Measurements from ENCODE around the gene CDSN.
"Not testable (repeated sequence)": the region's sequence is repeated elsewhere in the genome, so short reads cannot be mapped to it uniquely, and the experiment has no call there.

Gene CDSN

GRCh38 chr6:31067891-31068668, 52.2 kb downstream of the CDSN start:
- H3K27me3 Mint-ChIP-seq; H3K9me3 Mint-ChIP-seq; H3K4me1 Mint-ChIP-seq (ENCODE audit: low read depth): not testable (repeated sequence)

GRCh38 chr6:31067028-31067427, 53.2 kb downstream of the CDSN start:
- H3K4me3 Mint-ChIP-seq; H3K4me1 Mint-ChIP-seq (ENCODE audit: low read depth); DNase-seq; H3K9me3 Mint-ChIP-seq; H3K27me3 Mint-ChIP-seq; H3K36me3 Mint-ChIP-seq (ENCODE audit: low read depth); H3K27ac Mint-ChIP-seq: not testable (repeated sequence)

More at GRCh38 chr6:31067891-31068668, 52.2 kb downstream of the CDSN start:
- H3K27ac Mint-ChIP-seq; H3K36me3 Mint-ChIP-seq (ENCODE audit: low read depth); DNase-seq; H3K4me3 Mint-ChIP-seq: not testable (repeated sequence)

- peaks cover 5% of the 10 kb centered on the region for H3K4me1 Mint-ChIP-seq (ENCODE audit: low read depth)
- no peak for DNase-seq
- H3K27me3 Mint-ChIP-seq: no peaks in the 10 kb centered on the region
- no peaks in the 10 kb centered on the region for H3K9me3 Mint-ChIP-seq
- no peak overlapping the region for H3K27ac Mint-ChIP-seq
- H3K36me3 Mint-ChIP-seq (ENCODE audit: low read depth): no peaks in the 10 kb centered on the region
- H3K4me3 Mint-ChIP-seq: no peak overlapping the region
Measured at GRCh38 chr6:31065556-31065955, 54.7 kb downstream of the CDSN start.

Data from activated T-cell treated with anti-CD3 and anti-CD28 coated beads, Interleukin-2, amount 50 U/mL, for 24 hours (primary cell).